GM19467 (cell line): ENCODE data around the gene PCDHB5.
"Not testable (repeated sequence)": the region's sequence is repeated elsewhere in the genome, so short reads cannot be mapped to it uniquely, and the experiment has no call there.

Experiments used
- ATAC-seq: cut with Tn5 transposase; IDR thresholded peaks from one replicate; pipeline ENCODE4 v1.9.1; 2021; ENCODE audit warnings: mild to moderate bottlenecking, moderate library complexity; ENCODE audit not compliant: unreplicated experiment

PCDHB5 gene

DNA sequence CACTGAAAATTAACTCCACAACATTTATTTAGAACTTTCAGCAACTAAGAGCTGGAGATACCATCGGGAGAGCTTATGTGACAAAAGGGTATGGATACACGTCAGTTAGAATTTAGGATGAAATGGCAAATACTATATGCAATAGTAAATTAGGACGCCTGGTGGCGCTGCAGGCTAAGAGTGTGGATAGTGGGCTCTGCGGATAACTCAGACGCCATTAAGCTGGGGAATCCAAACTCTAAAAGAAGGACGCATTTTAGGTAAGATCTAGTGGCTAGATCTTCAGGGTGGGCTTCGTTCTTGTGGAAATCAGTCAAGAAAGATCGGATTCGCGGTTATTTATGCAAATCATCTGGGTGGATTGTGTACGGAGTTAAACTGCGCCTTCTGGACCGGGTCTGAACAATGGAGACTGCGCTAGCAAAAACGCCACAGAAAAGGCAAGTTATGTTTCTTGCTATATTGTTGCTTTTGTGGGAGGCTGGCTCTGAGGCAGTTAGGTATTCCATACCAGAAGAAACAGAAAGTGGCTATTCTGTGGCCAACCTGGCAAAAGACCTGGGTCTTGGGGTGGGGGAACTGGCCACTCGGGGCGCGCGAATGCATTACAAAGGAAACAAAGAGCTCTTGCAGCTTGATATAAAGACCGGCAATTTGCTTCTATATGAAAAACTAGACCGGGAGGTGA lies at the start of gene PCDHB5:
Gene PCDHB5, plus strand, starts transcription at position 177 of the 688 bp plus-strand sequence. Its CDS starts 229 bp downstream, at position 406.
- ATAC-seq: no peak

DNA sequence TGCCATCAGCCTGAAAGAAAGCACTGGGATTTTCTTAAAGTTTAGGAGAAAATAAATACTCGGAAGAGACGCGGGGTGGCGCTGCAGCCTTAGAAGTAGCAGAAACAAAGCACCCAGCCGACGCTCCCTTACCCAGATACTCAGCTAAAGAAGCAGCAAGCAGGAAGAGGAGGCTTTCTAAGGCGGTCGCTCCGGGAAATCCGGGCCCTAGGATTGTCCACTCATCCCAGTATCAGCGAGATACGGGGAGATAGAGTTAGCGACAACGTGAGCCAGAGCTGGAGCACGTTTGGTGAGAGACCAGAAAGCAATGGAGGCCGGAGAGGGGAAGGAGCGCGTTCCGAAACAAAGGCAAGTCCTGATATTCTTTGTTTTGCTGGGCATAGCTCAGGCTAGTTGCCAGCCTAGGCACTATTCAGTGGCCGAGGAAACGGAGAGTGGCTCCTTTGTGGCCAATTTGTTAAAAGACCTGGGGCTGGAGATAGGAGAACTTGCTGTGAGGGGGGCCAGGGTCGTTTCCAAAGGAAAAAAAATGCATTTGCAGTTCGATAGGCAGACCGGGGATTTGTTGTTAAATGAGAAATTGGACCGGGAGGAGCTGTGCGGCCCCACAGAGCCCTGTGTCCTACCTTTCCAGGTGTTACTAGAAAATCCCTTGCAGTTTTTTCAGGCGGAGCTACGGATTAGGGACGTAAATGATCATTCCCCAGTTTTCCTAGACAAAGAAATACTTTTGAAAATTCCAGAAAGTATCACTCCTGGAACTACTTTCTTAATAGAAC lies 40.3 kb upstream of the PCDHB5 start, which contains the start of gene PCDHB2:
Gene PCDHB2, plus strand, starts transcription at position 135 of the 782 bp plus-strand sequence. Its CDS starts 176 bp downstream, at position 311.
- ATAC-seq: no peak

DNA sequence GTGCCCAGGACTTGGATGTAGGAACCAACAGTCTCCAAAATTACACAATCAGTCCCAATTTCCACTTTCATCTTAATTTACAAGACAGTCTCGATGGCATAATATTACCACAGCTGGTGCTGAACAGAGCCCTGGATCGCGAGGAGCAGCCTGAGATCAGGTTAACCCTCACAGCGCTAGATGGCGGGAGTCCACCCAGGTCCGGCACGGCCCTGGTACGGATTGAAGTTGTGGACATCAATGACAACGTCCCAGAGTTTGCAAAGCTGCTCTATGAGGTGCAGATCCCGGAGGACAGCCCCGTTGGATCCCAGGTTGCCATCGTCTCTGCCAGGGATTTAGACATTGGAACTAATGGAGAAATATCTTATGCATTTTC lies 39.8 kb upstream of the PCDHB5 start:
- no peak for ATAC-seq

- not testable (repeated sequence) for ATAC-seq
Measured at GRCh38 chr5:141096181-141096580, 38.8 kb upstream of the PCDHB5 start.

DNA sequence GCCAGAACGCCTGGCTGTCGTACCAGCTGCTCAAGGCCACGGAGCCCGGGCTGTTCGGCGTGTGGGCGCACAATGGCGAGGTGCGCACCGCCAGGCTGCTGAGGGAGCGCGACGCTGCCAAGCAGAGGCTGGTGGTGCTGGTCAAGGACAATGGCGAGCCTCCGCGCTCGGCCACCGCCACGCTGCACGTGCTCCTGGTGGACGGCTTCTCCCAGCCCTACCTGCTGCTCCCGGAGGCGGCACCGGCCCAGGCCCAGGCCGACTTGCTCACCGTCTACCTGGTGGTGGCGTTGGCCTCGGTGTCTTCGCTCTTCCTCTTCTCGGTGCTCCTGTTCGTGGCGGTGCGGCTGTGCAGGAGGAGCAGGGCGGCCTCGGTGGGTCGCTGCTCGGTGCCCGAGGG lies 38.4 kb upstream of the PCDHB5 start:
- ATAC-seq: not testable (repeated sequence)

GRCh38 chr5:141100243-141100805 lies 34.7 kb upstream of the PCDHB5 start, which contains the start of gene PCDHB3:
Gene PCDHB3, plus strand, starts transcription at chr5:141100473. Its CDS starts 177 bp downstream, at chr5:141100650.
- no peak for ATAC-seq

GRCh38 chr5:141101059-141101458 lies 33.9 kb upstream of the PCDHB5 start:
- no peak for ATAC-seq

DNA sequence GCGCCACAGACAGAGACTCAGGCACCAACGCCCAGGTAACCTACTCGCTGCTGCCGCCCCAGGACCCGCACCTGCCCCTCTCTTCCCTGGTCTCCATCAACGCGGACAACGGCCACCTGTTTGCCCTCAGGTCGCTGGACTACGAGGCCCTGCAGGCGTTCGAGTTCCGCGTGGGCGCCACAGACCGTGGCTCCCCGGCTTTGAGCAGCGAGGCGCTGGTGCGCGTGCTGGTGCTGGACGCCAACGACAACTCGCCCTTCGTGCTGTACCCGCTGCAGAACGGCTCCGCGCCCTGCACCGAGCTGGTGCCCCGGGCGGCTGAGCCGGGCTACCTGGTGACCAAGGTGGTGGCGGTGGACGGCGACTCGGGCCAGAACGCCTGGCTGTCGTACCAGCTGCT lies 32.9 kb upstream of the PCDHB5 start:
- not testable (repeated sequence) for ATAC-seq

DNA sequence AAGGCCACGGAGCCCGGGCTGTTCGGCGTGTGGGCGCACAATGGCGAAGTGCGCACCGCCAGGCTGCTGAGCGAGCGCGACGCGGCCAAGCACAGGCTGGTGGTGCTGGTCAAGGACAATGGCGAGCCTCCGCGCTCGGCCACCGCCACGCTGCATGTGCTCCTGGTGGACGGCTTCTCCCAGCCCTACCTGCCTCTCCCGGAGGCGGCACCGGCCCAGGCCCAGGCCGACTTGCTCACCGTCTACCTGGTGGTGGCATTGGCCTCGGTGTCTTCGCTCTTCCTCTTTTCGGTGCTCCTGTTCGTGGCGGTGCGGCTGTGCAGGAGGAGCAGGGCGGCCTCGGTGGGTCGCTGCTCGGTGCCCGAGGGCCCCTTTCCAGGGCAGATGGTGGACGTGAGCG lies 32.5 kb upstream of the PCDHB5 start:
- ATAC-seq: not testable (repeated sequence)

- no peak for ATAC-seq
Measured at GRCh38 chr5:141105350-141105749, 29.7 kb upstream of the PCDHB5 start.

DNA sequence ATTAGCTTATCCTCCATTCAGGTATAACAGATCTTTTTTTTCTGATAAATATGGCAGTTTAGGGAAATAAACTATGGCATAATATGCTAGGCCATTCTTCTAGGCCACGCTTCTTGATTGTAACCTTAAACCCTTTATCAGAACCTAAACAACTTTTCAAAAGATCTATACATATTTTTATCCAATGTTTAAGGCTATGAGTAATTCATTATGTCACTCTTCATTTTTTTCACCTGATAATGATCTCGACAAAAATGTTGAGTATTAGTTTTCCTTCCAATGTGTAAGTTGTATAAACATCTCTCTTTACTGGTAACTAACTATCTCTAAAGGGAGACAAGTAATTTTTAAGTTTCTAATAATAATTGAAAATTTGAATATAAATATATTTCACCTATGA lies 15.8 kb upstream of the PCDHB5 start:
- no peak for ATAC-seq

- ATAC-seq: no peak
Measured at GRCh38 chr5:141121563-141121962, 13.4 kb upstream of the PCDHB5 start, which contains the start of gene PCDHB4. Gene PCDHB4, plus strand, starts transcription at chr5:141121818. Its CDS starts 181 bp downstream, at chr5:141121999.

GRCh38 chr5:141121985-141122384 lies 13.0 kb upstream of the PCDHB5 start:
- ATAC-seq: no peak

- not testable (repeated sequence) for ATAC-seq
Measured at GRCh38 chr5:141123396-141124135, 11.4 kb upstream of the PCDHB5 start.

DNA sequence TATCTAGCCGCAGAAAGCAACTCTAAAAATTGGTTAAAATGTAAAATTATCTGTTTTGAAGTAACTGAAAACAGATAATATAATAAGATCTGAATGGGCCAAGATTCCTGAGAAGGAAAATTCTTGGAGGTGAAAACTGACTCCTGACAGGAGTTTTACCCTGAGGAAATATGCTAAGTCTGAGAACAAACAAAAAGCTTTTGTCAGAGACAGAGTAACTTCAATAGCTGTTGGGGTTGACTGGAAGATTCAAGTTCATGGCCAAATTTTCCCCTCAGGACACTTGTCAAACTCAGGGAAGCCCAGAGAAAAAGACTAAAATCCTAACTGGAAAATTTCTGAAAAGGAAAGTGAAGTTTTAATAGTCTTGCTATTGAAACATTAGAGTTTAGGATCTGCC lies 7.7 kb upstream of the PCDHB5 start:
- no peak for ATAC-seq

DNA sequence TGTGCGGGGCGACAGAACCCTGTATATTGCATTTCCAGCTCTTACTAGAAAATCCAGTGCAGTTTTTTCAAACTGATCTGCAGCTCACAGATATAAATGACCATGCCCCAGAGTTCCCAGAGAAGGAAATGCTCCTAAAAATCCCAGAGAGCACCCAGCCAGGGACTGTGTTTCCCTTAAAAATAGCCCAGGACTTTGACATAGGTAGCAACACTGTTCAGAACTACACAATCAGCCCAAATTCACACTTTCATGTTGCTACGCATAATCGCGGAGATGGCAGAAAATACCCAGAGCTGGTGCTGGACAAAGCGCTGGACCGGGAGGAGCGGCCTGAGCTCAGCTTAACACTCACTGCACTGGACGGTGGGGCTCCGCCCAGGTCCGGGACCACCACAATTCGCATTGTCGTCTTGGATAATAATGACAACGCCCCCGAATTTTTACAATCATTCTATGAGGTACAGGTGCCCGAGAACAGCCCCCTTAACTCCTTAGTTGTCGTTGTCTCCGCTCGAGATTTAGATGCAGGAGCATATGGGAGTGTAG lies 786 bp downstream of the PCDHB5 start:
- no peak for ATAC-seq

GRCh38 chr5:141137346-141137745 lies 2.3 kb downstream of the PCDHB5 start:
- ATAC-seq: not testable (repeated sequence)

DNA sequence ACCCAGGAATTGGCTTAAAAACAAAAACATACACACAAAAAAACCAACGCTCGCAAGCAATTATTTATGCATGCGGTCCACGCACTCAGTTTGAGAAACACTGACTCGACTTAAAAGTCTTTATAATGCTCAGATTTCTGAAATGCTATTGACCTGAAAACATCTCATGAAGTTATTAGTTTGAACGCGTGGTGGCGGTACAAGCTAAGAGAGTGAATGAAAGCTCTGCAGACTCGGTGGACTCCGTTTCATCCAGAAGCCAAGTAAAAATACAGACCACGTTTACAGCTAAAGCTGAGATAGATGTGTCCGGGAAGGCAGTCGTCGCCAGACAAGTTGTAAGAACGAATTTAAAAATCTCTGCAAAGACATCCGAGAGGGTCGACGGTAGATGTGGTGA lies 14.8 kb downstream of the PCDHB5 start, which contains the start of gene PCDHB6:
Gene PCDHB6, plus strand, starts transcription at position 246 of the 400 bp plus-strand sequence. CDS start 201 bp downstream, outside the sequence.
- ATAC-seq: no peak

GRCh38 chr5:141150224-141150992 lies 15.4 kb downstream of the PCDHB5 start:
- ATAC-seq: no peak

DNA sequence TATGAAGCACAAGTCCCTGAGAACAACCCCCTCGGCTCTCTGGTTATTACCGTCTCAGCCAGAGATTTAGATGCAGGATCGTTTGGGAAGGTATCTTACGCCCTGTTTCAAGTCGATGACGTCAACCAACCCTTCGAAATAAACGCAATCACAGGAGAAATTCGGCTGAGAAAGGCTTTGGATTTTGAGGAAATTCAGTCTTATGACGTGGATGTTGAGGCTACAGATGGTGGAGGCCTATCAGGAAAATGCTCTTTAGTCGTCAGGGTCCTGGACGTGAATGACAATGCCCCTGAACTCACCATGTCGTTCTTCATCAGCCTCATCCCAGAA lies 16.0 kb downstream of the PCDHB5 start:
- no peak for ATAC-seq
